Central memory CD4-positive, alpha-beta T cell (primary cell): ENCODE data around the gene DSCAML1.

ENCODE experiments used
- DNase-seq: peaks from one replicate; pipeline ENCODE4 v3.0.0; 2022

The DSCAML1 gene

GRCh38 chr11:117750357-117750756 lies 46.7 kb downstream of the DSCAML1 start:
- DNase-seq: no peak

GRCh38 chr11:117749541-117749910 lies 47.5 kb downstream of the DSCAML1 start:
- DNase-seq: no peak

GRCh38 chr11:117748771-117749540 lies 48.1 kb downstream of the DSCAML1 start:
- no peak for DNase-seq

GRCh38 chr11:117747892-117748291 lies 49.1 kb downstream of the DSCAML1 start:
- DNase-seq: no peak

- no peak for DNase-seq
Observed at GRCh38 chr11:117745346-117745745, 51.7 kb downstream of the DSCAML1 start.

GRCh38 chr11:117744471-117745150 lies 52.4 kb downstream of the DSCAML1 start:
- no peak for DNase-seq

GRCh38 chr11:117743121-117743815 lies 53.7 kb downstream of the DSCAML1 start:
- no peak for DNase-seq

GRCh38 chr11:117738246-117738957 lies 58.6 kb downstream of the DSCAML1 start:
- DNase-seq: no peak

GRCh38 chr11:117735350-117735977 lies 61.6 kb downstream of the DSCAML1 start:
- DNase-seq: no peak

- DNase-seq: no peak
Observed at GRCh38 chr11:117734601-117735024, 62.4 kb downstream of the DSCAML1 start.

GRCh38 chr11:117733316-117733715 lies 63.7 kb downstream of the DSCAML1 start:
- no peak for DNase-seq

GRCh38 chr11:117731722-117732290 lies 65.2 kb downstream of the DSCAML1 start:
- no peak for DNase-seq

- DNase-seq: no peak
Observed at GRCh38 chr11:117730208-117730800, 66.7 kb downstream of the DSCAML1 start.

- DNase-seq: no peak
Observed at GRCh38 chr11:117725048-117725734, 71.8 kb downstream of the DSCAML1 start.

GRCh38 chr11:117724621-117725020 lies 72.4 kb downstream of the DSCAML1 start:
- no peak for DNase-seq

GRCh38 chr11:117724104-117724503 lies 72.9 kb downstream of the DSCAML1 start:
- no peak for DNase-seq

GRCh38 chr11:117723277-117724024 lies 73.6 kb downstream of the DSCAML1 start:
- DNase-seq: no peak

GRCh38 chr11:117722082-117722481 lies 74.9 kb downstream of the DSCAML1 start:
- no peak for DNase-seq

- DNase-seq: no peak
Observed at GRCh38 chr11:117720061-117720511, 76.9 kb downstream of the DSCAML1 start.

GRCh38 chr11:117719480-117719879 lies 77.5 kb downstream of the DSCAML1 start:
- DNase-seq: no peak
